ENCODE results near the gene BIRC5. TPM values are rescaled to one million over a fixed set of nuclear protein-coding genes. Genes with fewer than 3 reads are reported as not detected.

The BIRC5 gene
- total RNA-seq, 3 donors from 2014 or later (not counting 1 experiment from before 2014, with no cell fraction given): 0.73 to 1.9 (median 1.2) TPM

- H3K9me3 ChIP-seq (ENCODE audit: control insufficient read depth, insufficient read depth, low read length): no peaks in the 10 kb centered on the region
- H3K4me1 ChIP-seq (ENCODE audit: control insufficient read depth, insufficient read depth, low read length): peaks cover under 1% of the 10 kb centered on the region
- WGBS (ENCODE audit: insufficient coverage): 73% methylated on average over 11 of the region's 11 CpGs
- Mint-ChIP-seq H3K27ac (no peak overlapping the region), H3K36me3 (no peaks in the 10 kb centered on the region), H3K4me1 (peaks cover 0 to 9% of the 10 kb centered on the region in 2 donors), H3K9me3 (no peaks in the 10 kb centered on the region), H3K27me3 (ENCODE audit: low read depth in 2 of 2) (peaks cover 5 to 6% of the 10 kb centered on the region in 2 donors), H3K4me3 (no peak overlapping the region)
- peaks cover 2% of the 10 kb centered on the region for H3K27me3 ChIP-seq (ENCODE audit: control insufficient read depth, insufficient read depth, low read length)
- intact Hi-C loops (cut with micrococcal nuclease): no loop called here
- no peaks in the 10 kb centered on the region for H3K36me3 ChIP-seq (ENCODE audit: control insufficient read depth, insufficient read depth, low read length)
- DNase-seq (no peak), ATAC-seq (no peak)
- H3K4me3 ChIP-seq (ENCODE audit: low read length): no peak overlapping the region
- H3K27ac ChIP-seq (ENCODE audit: low read length): no peak overlapping the region
- TF ChIP-seq, protein P1, sequence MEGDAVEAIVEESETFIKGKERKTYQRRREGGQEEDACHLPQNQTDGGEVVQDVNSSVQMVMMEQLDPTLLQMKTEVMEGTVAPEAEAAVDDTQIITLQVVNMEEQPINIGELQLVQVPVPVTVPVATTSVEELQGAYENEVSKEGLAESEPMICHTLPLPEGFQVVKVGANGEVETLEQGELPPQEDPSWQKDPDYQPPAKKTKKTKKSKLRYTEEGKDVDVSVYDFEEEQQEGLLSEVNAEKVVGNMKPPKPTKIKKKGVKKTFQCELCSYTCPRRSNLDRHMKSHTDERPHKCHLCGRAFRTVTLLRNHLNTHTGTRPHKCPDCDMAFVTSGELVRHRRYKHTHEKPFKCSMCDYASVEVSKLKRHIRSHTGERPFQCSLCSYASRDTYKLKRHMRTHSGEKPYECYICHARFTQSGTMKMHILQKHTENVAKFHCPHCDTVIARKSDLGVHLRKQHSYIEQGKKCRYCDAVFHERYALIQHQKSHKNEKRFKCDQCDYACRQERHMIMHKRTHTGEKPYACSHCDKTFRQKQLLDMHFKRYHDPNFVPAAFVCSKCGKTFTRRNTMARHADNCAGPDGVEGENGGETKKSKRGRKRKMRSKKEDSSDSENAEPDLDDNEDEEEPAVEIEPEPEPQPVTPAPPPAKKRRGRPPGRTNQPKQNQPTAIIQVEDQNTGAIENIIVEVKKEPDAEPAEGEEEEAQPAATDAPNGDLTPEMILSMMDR (IDR thresholded peaks at IDR 0.05): no peak
Measured at GRCh38 chr17:78237401-78238012, 23.5 kb downstream of the BIRC5 start.

DNA sequence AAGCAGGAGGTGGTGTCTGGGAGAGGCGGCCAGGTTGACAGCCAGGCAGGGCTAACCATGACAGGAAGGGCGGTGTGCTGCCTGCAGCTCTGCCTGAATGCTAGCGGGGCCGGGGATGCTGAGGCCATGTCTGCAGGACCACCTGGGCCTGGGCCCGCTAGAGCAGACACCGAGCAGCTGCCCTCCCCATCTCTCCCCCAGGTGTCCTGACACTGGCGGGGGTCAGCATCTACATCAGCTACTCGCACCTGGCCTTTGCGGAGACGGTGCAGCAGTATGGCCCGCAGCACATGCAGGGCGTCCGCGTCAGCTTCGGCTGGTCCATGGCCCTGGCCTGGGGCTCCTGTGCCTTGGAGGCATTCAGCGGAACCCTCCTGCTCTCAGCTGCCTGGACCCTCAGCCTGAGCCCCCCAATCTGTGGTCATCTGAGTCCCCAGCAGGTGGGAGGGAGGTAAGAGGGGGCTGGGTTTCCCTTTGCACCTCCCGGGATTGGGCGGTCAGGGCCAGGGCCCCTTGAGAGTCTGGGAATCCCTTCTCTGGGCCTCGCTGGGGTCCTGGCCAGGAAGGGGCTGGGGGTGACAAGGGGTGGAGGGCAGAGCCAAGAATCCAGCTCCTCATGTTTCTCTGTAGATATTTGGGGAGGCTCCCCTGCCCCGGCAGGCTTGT, 24.9 kb downstream of the BIRC5 start:
- no peak overlapping the region for H3K4me3 ChIP-seq (ENCODE audit: low read length)
- H3K4me3 Mint-ChIP-seq: no peak overlapping the region
- H3K36me3 Mint-ChIP-seq: no peaks in the 10 kb centered on the region
- no peaks in the 10 kb centered on the region for H3K36me3 ChIP-seq (ENCODE audit: control insufficient read depth, insufficient read depth, low read length)
- no peak for ATAC-seq
- intact Hi-C loops (cut with micrococcal nuclease): no loop called here
- H3K27ac Mint-ChIP-seq: no peak overlapping the region
- no peaks in the 10 kb centered on the region for H3K9me3 ChIP-seq (ENCODE audit: control insufficient read depth, insufficient read depth, low read length)
- H3K4me1 Mint-ChIP-seq: peaks cover 0 to 9% of the 10 kb centered on the region in 2 donors
- H3K9me3 Mint-ChIP-seq: no peaks in the 10 kb centered on the region
- H3K27me3 Mint-ChIP-seq (ENCODE audit: low read depth in 2 of 2): no peaks in the 10 kb centered on the region
- no peaks in the 10 kb centered on the region for H3K27me3 ChIP-seq (ENCODE audit: control insufficient read depth, insufficient read depth, low read length)
- WGBS (ENCODE audit: insufficient coverage): 83% methylated on average over 20 of the region's 20 CpGs
- H3K4me1 ChIP-seq (ENCODE audit: control insufficient read depth, insufficient read depth, low read length): peaks cover 2% of the 10 kb centered on the region
- DNase-seq: no peak
- TF ChIP-seq, protein P1 (IDR thresholded peaks at IDR 0.05): no peak
- no peak overlapping the region for H3K27ac ChIP-seq (ENCODE audit: low read length)

GRCh38 chr17:78239489-78239931, 25.5 kb downstream of the BIRC5 start:
- no peak overlapping the region for H3K4me3 Mint-ChIP-seq
- intact Hi-C loops (cut with micrococcal nuclease): no loop called here
- H3K4me1 Mint-ChIP-seq: peaks cover 0 to 9% of the 10 kb centered on the region in 2 donors
- H3K27me3 Mint-ChIP-seq (ENCODE audit: low read depth in 2 of 2): no peaks in the 10 kb centered on the region
- ATAC-seq: no peak
- no peaks in the 10 kb centered on the region for H3K36me3 Mint-ChIP-seq
- peaks cover 2% of the 10 kb centered on the region for H3K4me1 ChIP-seq (ENCODE audit: control insufficient read depth, insufficient read depth, low read length)
- TF ChIP-seq, protein P1 (IDR thresholded peaks at IDR 0.05): no peak
- H3K9me3 ChIP-seq (ENCODE audit: control insufficient read depth, insufficient read depth, low read length): no peaks in the 10 kb centered on the region
- WGBS (ENCODE audit: insufficient coverage): 84% methylated on average over 9 of the region's 9 CpGs
- H3K27me3 ChIP-seq (ENCODE audit: control insufficient read depth, insufficient read depth, low read length): no peaks in the 10 kb centered on the region
- DNase-seq: no peak
- H3K36me3 ChIP-seq (ENCODE audit: control insufficient read depth, insufficient read depth, low read length): no peaks in the 10 kb centered on the region
- H3K27ac ChIP-seq (ENCODE audit: low read length): no peak overlapping the region
- no peak overlapping the region for H3K4me3 ChIP-seq (ENCODE audit: low read length)
- H3K27ac Mint-ChIP-seq: no peak overlapping the region
- no peaks in the 10 kb centered on the region for H3K9me3 Mint-ChIP-seq
